Mesenchymal stem cell (in vitro differentiated cells and primary cell): ENCODE data around the gene RETN.

Source experiments
- DNase-seq: peaks from one replicate; pipeline ENCODE4 v3.0.0-alpha.2; 2013
- H2AFZ ChIP-seq: one replicate; pipeline ENCODE4 v1.6.1; 2013; ENCODE audit warnings: low read depth, mild to moderate bottlenecking, control low read depth, inconsistent platforms, low read length, moderate library complexity
- H2AK5ac ChIP-seq: 2 replicates; pipeline ENCODE4 v1.6.1; 2013; ENCODE audit warnings: low read length, moderate library complexity, mild to moderate bottlenecking, inconsistent platforms; ENCODE audit not compliant: severe bottlenecking
- H2BK120ac ChIP-seq: one replicate; pipeline ENCODE4 v1.6.1; 2013; ENCODE audit warnings: low read depth, mild to moderate bottlenecking, inconsistent platforms, low read length, moderate library complexity
- H2BK12ac ChIP-seq, 2 experiments: one replicate each; pipeline ENCODE4 v1.6.1; 2013; ENCODE audit warnings: inconsistent platforms in 2 of 2, low read length in 2 of 2, mild to moderate bottlenecking in 2 of 2, moderate library complexity in 2 of 2, control low read depth in 1 of 2
- H2BK15ac ChIP-seq: one replicate; pipeline ENCODE4 v1.6.1; 2013; ENCODE audit warnings: mild to moderate bottlenecking, low read depth, inconsistent platforms; ENCODE audit not compliant: poor library complexity, severe bottlenecking
- H2BK5ac ChIP-seq: 2 replicates; pipeline ENCODE4 v1.6.1; 2013; ENCODE audit warnings: low read depth, mild to moderate bottlenecking, low read length, control low read depth, inconsistent platforms; ENCODE audit not compliant: poor library complexity, severe bottlenecking
- H3K14ac ChIP-seq, 2 experiments: one replicate each; pipeline ENCODE4 v1.6.1; 2013; ENCODE audit warnings: inconsistent platforms in 2 of 2, low read length in 2 of 2, control low read depth in 1 of 2, mild to moderate bottlenecking in 1 of 2, moderate library complexity in 1 of 2
- H3K18ac ChIP-seq, 2 experiments: one replicate each; pipeline ENCODE4 v1.6.1; 2013; ENCODE audit warnings: inconsistent platforms in 2 of 2, low read length in 2 of 2, control low read depth in 1 of 2, low read depth in 1 of 2, mild to moderate bottlenecking in 1 of 2
- H3K23ac ChIP-seq, 2 experiments: one replicate each; pipeline ENCODE4 v1.6.1; 2013; ENCODE audit warnings: inconsistent platforms in 2 of 2, low read length in 2 of 2, mild to moderate bottlenecking in 2 of 2, moderate library complexity in 2 of 2, control low read depth in 1 of 2
- H3K27ac ChIP-seq: 2 replicates; pipeline ENCODE4 v1.5.1; 2013; ENCODE audit warnings: mild to moderate bottlenecking, moderate library complexity, low read length, control low read depth, inconsistent platforms; ENCODE audit not compliant: poor library complexity, severe bottlenecking
- H3K27me3 ChIP-seq, 2 experiments: 2 replicates each; pipeline versions ENCODE4 v1.6.1 to v1.7.0; 2013; ENCODE audit warnings: low read length in 2 of 2, mild to moderate bottlenecking in 2 of 2, moderate library complexity in 2 of 2, control low read depth in 1 of 2, inconsistent platforms in 1 of 2; ENCODE audit not compliant: control insufficient read depth in 1 of 2, insufficient read depth in 1 of 2
- H3K36me3 ChIP-seq, 2 experiments: 2 replicates each; pipeline versions ENCODE4 v1.6.1 to v1.7.0; 2013; ENCODE audit warnings: low read length in 2 of 2, control low read depth in 1 of 2, inconsistent platforms in 1 of 2, low read depth in 1 of 2, mild to moderate bottlenecking in 1 of 2; ENCODE audit not compliant: insufficient read depth in 2 of 2, control insufficient read depth in 1 of 2
- H3K4ac ChIP-seq, 2 experiments: one replicate each; pipeline ENCODE4 v1.6.1; 2013; ENCODE audit warnings: inconsistent platforms in 2 of 2, low read length in 2 of 2, mild to moderate bottlenecking in 2 of 2, moderate library complexity in 2 of 2, control low read depth in 1 of 2, low read depth in 1 of 2
- H3K4me1 ChIP-seq: 2 replicates; pipeline ENCODE4 v1.6.1; 2013; ENCODE audit warnings: low read depth, low read length, control low read depth; ENCODE audit not compliant: control insufficient read depth, insufficient read depth
- H3K4me2 ChIP-seq: 2 replicates; pipeline ENCODE4 v1.6.1; 2013; ENCODE audit warnings: low read length, mild to moderate bottlenecking, inconsistent platforms; ENCODE audit not compliant: poor library complexity, severe bottlenecking
- H3K4me3 ChIP-seq, 2 experiments: 2 replicates each; pipeline versions ENCODE4 v1.5.1 to v1.7.0; 2013; ENCODE audit warnings: low read length in 2 of 2, mild to moderate bottlenecking in 2 of 2, control low read depth in 1 of 2, low read depth in 1 of 2; ENCODE audit not compliant: insufficient read depth in 1 of 2
- H3K79me1 ChIP-seq: replicated peaks from 2 replicates; pipeline ENCODE4 v1.6.1; 2013; ENCODE audit warnings: mild to moderate bottlenecking, control low read depth, low read length, inconsistent platforms; ENCODE audit not compliant: poor library complexity, severe bottlenecking
- H3K9ac ChIP-seq: 2 replicates; pipeline ENCODE4 v1.7.0; 2013; ENCODE audit warnings: mild to moderate bottlenecking, low read length, moderate library complexity
- H3K9me3 ChIP-seq: 2 replicates; pipeline ENCODE4 v1.7.0; 2013; ENCODE audit warnings: mild to moderate bottlenecking, low read length; ENCODE audit not compliant: control insufficient read depth
- H4K8ac ChIP-seq: one replicate; pipeline ENCODE4 v1.6.1; 2013; ENCODE audit warnings: inconsistent platforms, mild to moderate bottlenecking, low read length, moderate library complexity
- H4K91ac ChIP-seq: one replicate; pipeline ENCODE4 v1.6.1; 2013; ENCODE audit warnings: mild to moderate bottlenecking, low read length, inconsistent platforms
- WGBS: methylation state at CpG from one replicate; pipeline ENCODE4 v1.1.7; 2013; ENCODE audit warnings: mixed read lengths; 5-methylcytosine and 5-hydroxymethylcytosine counted together

Gene RETN

GRCh38 chr19:7682175-7682855 lies 13.5 kb downstream of the RETN start:
- H2BK5ac ChIP-seq, result no peak overlapping the region
- H3K36me3 ChIP-seq, result peaks cover 17 to 32% of the 10 kb centered on the region in 2 experiments
- no peak overlapping the region for H3K18ac ChIP-seq
- peaks cover 23% of the 10 kb centered on the region for H3K79me1 ChIP-seq
- peak overlapping the region in 1 of 2 experiments; percentile 74 for H2BK12ac ChIP-seq
- no peak overlapping the region for H2AK5ac ChIP-seq
- peaks cover 11 to 26% of the 10 kb centered on the region in 2 experiments for H3K27me3 ChIP-seq
- H2AFZ ChIP-seq, result no peak overlapping the region
- WGBS, result 98% methylated on average over 74 of the region's 74 CpGs
- H3K4ac ChIP-seq, result no peak overlapping the region
- no peak overlapping the region for H3K23ac ChIP-seq
- no peak overlapping the region for H3K14ac ChIP-seq
- no peak overlapping the region for H3K27ac ChIP-seq
- peak overlapping the region; percentile 94 for H3K9ac ChIP-seq
- peak overlapping the region in 1 of 2 experiments; percentile 93 for H3K4me3 ChIP-seq
- peaks cover 17% of the 10 kb centered on the region for H3K4me1 ChIP-seq
- peak overlapping the region; percentile 28 for H4K8ac ChIP-seq
- H4K91ac ChIP-seq, result peak overlapping the region; percentile 11
- H3K4me2 ChIP-seq, result peak overlapping the region; percentile 79
- no peak for DNase-seq
- H3K9me3 ChIP-seq, result no peaks in the 10 kb centered on the region
- no peak overlapping the region for H2BK120ac ChIP-seq
- no peak overlapping the region for H2BK15ac ChIP-seq

DNA sequence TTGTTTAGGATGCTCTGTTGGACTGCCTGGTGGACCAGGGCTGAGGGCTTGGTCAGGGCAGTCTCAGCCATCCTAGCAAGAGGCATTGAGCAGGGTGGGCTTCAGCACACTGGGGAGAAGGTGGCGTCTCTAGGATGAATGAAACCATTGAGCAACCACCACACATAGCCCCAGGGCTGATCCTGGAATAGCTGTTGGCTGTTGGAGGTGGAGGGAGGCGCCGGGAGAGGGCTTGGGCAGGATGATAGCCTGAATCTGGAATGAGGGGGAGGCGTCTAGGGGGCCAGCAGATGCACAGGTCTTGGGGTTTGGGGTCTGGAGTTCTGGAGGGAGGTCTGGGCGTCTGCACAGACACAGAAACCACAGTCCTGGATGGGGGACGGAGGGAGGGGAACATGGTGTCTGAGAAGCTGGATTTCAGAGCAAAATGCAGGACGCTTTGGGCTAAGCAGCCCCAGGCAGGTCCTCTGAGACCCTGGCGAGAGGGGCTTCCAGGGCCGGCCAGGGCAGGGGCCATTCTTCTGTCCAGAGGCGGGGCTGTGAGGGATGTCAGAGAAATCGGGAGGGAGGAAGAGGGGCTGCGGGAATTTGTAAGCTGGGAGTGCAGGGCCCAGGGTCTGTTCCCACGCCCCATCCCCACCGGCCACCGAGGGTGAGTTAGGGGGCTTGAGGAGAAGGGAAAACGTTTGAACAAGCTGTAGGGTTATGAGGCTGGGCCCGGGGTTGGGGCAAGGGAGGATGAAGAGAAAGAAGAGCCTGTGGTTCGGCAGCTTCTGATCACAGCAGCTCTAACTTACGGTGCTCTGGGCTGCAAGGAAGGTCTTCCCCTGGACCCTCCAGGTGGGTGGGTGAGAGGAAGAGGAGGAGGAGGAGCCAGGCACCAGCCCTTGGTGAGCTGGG lies 16.9 kb downstream of the RETN start:
- Histone ChIP-seq H3K27me3 (peaks cover 0 to 13% of the 10 kb centered on the region in 2 experiments), H3K9ac (no peak overlapping the region), H2BK15ac (no peak overlapping the region), H3K23ac (no peak overlapping the region), H3K4ac (no peak overlapping the region), H3K4me2 (no peak overlapping the region), H2BK5ac (no peak overlapping the region), H2BK12ac (no peak overlapping the region), H2AK5ac (no peak overlapping the region), H3K79me1 (peaks cover 23% of the 10 kb centered on the region), H3K36me3 (peaks cover 17 to 32% of the 10 kb centered on the region in 2 experiments), H3K14ac (no peak overlapping the region), H2BK120ac (no peak overlapping the region), H2AFZ (no peak overlapping the region), H3K4me1 (peaks cover 13% of the 10 kb centered on the region), H3K18ac (no peak overlapping the region), H3K4me3 (no peak overlapping the region), H4K8ac (peak overlapping the region; percentile 4), H3K27ac (no peak overlapping the region), H3K9me3 (no peaks in the 10 kb centered on the region), H4K91ac (no peak overlapping the region)
- no peak for DNase-seq
- WGBS, result 55% methylated on average over 18 of the region's 19 CpGs

DNA sequence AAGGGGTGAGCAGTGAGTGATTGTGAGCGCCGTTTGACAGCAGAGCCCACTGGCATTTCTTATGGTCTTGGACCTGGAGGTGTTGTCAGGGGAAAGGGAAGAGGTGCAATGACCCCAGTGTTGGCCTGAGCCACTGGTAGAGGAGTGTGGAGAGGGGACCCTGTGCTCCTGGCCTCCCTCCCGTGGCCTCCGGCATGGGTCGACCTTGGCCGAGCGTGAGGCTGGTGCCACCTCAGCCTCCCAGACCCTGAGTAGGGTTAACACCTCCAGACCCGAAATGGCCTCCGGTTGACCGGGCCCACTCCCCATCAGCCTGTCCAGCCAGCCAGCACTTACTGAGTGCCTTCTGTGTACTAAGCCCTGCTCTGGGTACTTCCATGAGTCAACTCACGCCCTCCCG lies 18.3 kb downstream of the RETN start:
- no peak overlapping the region for H2AK5ac ChIP-seq
- H3K27me3 ChIP-seq, result peaks cover 0 to 13% of the 10 kb centered on the region in 2 experiments
- H3K23ac ChIP-seq, result no peak overlapping the region
- peaks cover 9% of the 10 kb centered on the region for H3K79me1 ChIP-seq
- H3K18ac ChIP-seq, result no peak overlapping the region
- H2BK12ac ChIP-seq, result no peak overlapping the region
- H4K91ac ChIP-seq, result no peak overlapping the region
- no peak overlapping the region for H2BK15ac ChIP-seq
- no peak overlapping the region for H2AFZ ChIP-seq
- H3K4me3 ChIP-seq, result no peak overlapping the region
- no peak overlapping the region for H2BK5ac ChIP-seq
- no peak for DNase-seq
- peaks cover 16 to 28% of the 10 kb centered on the region in 2 experiments for H3K36me3 ChIP-seq
- peaks cover 4% of the 10 kb centered on the region for H3K4me1 ChIP-seq
- no peak overlapping the region for H3K27ac ChIP-seq
- no peak overlapping the region for H3K4ac ChIP-seq
- H3K14ac ChIP-seq, result no peak overlapping the region
- no peak overlapping the region for H2BK120ac ChIP-seq
- H4K8ac ChIP-seq, result no peak overlapping the region
- H3K9ac ChIP-seq, result no peak overlapping the region
- no peak overlapping the region for H3K4me2 ChIP-seq
- no peaks in the 10 kb centered on the region for H3K9me3 ChIP-seq
- WGBS, result 94% methylated on average over 12 of the region's 12 CpGs

DNA sequence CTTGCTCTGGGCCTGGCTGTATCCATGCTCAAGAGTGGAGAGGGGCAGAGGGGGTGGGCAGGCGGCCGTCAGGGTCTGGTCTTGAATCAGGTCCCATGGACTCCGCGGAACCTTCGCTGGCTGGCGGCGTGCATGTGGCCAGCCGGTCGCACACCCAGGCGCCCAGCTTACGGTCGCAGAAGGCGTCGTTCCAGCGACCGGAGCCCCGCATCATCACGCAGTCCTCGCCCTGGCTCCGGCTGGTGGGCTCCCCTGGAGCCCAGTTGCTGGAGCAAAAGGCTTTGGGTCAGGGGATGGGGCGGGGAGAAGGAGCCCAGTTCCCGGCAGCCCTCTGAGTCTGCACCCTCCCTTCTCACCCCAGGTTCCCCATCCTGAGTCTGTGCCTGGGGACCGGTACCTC lies 20.3 kb downstream of the RETN start:
- Histone ChIP-seq H2AFZ (no peak overlapping the region), H3K4me1 (no peaks in the 10 kb centered on the region), H4K91ac (no peak overlapping the region), H3K18ac (no peak overlapping the region), H3K27me3 (peaks cover 0 to 17% of the 10 kb centered on the region in 2 experiments), H2BK12ac (no peak overlapping the region), H3K14ac (no peak overlapping the region), H2BK5ac (no peak overlapping the region), H3K79me1 (peaks cover 2% of the 10 kb centered on the region), H3K27ac (no peak overlapping the region), H3K36me3 (peaks cover 0 to 8% of the 10 kb centered on the region in 2 experiments), H2BK120ac (no peak overlapping the region), H3K4ac (no peak overlapping the region), H3K4me3 (no peak overlapping the region), H2BK15ac (no peak overlapping the region), H3K9me3 (no peaks in the 10 kb centered on the region), H2AK5ac (no peak overlapping the region), H4K8ac (no peak overlapping the region), H3K4me2 (no peak overlapping the region), H3K23ac (no peak overlapping the region), H3K9ac (no peak overlapping the region)
- DNase-seq, result no peak
- 86% methylated on average over 21 of the region's 23 CpGs for WGBS
